ENCODE results near the gene ROBO2.

Gene ROBO2

DNA sequence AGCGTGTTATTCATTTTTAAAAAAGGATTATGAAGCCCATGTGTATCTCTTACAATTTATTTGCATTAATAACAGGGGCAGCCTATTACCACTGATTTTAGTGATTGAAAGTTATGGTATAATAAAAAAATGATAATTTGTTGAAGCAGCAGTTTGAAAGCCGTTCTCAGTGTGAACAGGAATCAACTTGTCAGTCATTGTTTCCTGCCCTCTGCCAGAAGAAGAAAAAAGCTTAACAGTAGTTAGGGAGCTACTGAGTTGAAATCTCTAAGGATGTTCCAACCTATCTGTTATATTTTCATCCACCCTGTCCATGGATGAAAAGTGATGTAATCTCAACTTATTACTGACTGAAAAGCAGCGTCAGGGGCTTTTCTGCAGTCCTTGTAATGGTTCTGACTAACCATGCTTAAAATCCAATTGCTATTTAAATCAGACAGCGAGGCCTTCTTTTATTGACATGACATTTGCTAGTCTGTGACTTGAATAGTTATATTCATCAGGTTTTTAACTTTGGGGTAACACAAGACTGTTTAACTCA is 486.7 kb downstream of the ROBO2 start:
- Histone ChIP-seq H3K4me2 (no peak overlapping the region), H3K9ac (no peak overlapping the region), H4K20me1 (no peaks in the 10 kb centered on the region), H3K27me3 (no peaks in the 10 kb centered on the region), H3K4me3 (no peak overlapping the region), H3K9me3 (no peaks in the 10 kb centered on the region), H3K36me3 (no peaks in the 10 kb centered on the region), H3K27ac (no peak overlapping the region), H3K4me1 (no peaks in the 10 kb centered on the region)
- TF ChIP-seq Cebpa-rat (IDR thresholded peaks at IDR 0.05), result no peak

DNA sequence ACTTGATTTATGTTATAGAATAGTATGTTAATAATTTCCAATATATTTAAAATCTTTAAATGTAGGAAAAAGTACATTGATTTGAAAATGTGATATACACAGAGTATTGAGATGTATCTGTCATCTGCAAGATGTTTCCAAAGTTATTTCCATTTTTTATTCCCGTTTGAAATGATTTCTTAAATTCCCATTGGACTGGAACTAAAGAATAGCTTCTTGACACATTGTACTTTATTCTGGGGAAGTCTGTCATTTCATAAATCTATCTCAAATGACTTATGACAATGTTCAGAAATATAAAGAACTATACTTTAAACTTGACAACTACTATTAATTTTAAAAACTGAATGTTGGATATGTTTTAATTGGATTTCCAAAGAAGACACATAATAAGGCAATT is 489.6 kb downstream of the ROBO2 start:
- no peaks in the 10 kb centered on the region for H3K36me3 ChIP-seq
- H3K9ac ChIP-seq, result no peak overlapping the region
- H3K4me3 ChIP-seq, result no peak overlapping the region
- H3K27me3 ChIP-seq, result no peaks in the 10 kb centered on the region
- H3K27ac ChIP-seq, result no peak overlapping the region
- H3K4me2 ChIP-seq, result no peak overlapping the region
- no peaks in the 10 kb centered on the region for H4K20me1 ChIP-seq
- no peaks in the 10 kb centered on the region for H3K9me3 ChIP-seq
- no peaks in the 10 kb centered on the region for H3K4me1 ChIP-seq
- no peak for TF ChIP-seq Cebpa-rat (IDR thresholded peaks at IDR 0.05)

DNA sequence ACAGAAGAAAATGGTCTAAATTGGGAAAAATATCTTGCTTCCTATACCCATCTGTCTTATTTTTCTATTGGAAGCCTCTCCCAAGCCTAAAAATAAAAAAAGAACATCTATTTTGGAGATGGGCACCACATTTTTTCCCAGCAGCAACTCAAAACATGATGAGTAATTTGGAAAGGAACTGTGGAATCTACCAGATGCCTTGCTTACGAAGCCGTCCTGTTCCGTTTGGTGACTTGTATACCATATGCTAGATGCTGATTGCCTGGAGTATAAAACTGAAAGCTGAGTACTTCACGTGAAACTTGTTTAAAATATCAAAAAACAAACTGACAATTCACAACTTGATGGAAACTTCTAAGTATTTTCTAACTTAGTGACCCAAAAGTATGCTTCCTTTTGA is 491.0 kb downstream of the ROBO2 start:
- Histone ChIP-seq H3K27me3 (no peaks in the 10 kb centered on the region), H3K36me3 (no peaks in the 10 kb centered on the region), H3K4me1 (no peaks in the 10 kb centered on the region), H4K20me1 (no peaks in the 10 kb centered on the region), H3K4me2 (no peak overlapping the region), H3K9me3 (no peaks in the 10 kb centered on the region), H3K4me3 (no peak overlapping the region), H3K9ac (no peak overlapping the region), H3K27ac (no peak overlapping the region)
- TF ChIP-seq Cebpa-rat (IDR thresholded peaks at IDR 0.05), result no peak

DNA sequence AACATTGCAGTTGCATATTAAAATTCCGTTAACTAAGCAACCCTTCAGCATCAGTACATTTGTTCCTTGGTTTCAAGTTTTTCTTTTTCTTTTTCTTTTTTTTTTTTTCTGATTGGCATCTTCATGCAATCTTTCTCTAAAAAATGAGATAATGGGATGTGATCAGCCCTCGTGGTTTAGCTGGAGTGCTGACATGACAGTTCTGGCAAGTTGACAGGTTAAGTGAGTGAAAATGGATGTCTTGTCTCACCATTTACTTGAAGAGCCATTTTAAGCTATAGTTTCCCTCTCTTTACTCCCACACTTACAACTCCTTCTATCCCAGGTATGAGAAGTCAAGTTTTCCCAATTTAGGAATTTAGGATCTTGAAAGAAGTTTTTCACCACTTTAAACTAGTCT is 495.2 kb downstream of the ROBO2 start:
- Histone ChIP-seq H3K9ac (no peak overlapping the region), H3K4me3 (no peak overlapping the region), H3K4me1 (no peaks in the 10 kb centered on the region), H3K36me3 (no peaks in the 10 kb centered on the region), H4K20me1 (no peaks in the 10 kb centered on the region), H3K27ac (no peak overlapping the region), H3K27me3 (no peaks in the 10 kb centered on the region), H3K9me3 (no peaks in the 10 kb centered on the region), H3K4me2 (no peak overlapping the region)
- no peak for TF ChIP-seq Cebpa-rat (IDR thresholded peaks at IDR 0.05)

DNA sequence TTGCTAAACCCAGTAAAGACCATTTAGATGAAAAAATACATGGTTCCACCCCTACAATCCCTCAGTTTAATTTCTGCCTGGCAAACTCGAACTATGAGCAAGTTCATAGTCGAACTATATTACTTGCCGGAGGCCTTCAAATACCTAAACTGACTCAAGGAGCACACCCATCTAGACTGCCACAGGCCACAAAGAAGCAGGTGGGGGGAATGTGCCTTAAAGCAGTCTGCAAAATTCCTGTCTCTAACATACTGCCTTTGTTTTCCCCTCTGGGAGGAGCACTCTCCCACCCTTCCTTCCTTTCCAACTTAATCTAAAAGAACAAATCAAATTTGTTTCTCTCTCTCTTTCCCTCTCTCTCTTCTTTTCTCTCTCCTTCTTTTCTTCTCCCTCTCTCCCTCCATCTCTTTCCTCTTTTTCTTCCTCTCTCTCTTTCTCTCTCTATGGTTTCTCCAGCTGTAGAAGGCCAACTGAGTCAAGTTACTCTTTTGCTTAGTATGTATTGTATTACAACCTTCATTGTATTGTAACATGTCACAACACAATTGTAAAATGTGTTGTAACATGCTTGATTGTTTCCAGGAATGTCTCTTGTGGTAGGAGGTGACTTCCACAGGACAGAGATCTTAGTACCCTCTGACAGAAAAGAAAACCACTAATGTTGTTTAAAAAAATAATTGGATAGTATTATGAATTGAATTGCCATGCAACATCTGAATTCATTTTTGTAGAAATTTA is 496.3 kb downstream of the ROBO2 start:
- TF ChIP-seq Cebpa-rat (IDR thresholded peaks at IDR 0.05), result no peak
- H3K27ac ChIP-seq, result no peak overlapping the region
- no peaks in the 10 kb centered on the region for H4K20me1 ChIP-seq
- no peaks in the 10 kb centered on the region for H3K4me1 ChIP-seq
- no peaks in the 10 kb centered on the region for H3K9me3 ChIP-seq
- H3K27me3 ChIP-seq, result no peaks in the 10 kb centered on the region
- H3K4me3 ChIP-seq, result no peak overlapping the region
- no peaks in the 10 kb centered on the region for H3K36me3 ChIP-seq
- H3K9ac ChIP-seq, result no peak overlapping the region
- no peak overlapping the region for H3K4me2 ChIP-seq

DNA sequence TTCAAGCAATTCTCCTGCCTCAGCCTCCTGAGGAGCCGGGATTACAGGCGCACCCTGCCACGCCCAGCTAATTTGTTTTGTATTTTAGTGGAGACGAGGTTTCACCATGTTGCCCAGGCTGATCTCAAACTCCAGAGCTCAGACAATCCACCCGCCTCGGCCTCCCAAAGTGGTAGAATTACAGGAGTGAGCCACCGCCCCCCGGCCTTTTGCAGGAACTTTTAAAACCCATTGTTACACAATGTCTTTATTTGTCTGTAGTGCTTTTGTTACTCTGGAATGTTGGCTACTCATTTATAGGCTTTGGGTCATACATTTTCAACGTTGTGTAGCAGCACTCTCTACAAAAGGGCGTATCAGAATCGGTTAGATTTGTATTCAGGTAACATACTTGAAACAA is 499.1 kb downstream of the ROBO2 start:
- no peak for TF ChIP-seq Cebpa-rat (IDR thresholded peaks at IDR 0.05)
- H3K27me3 ChIP-seq, result no peaks in the 10 kb centered on the region
- no peak overlapping the region for H3K4me2 ChIP-seq
- H3K36me3 ChIP-seq, result no peaks in the 10 kb centered on the region
- no peaks in the 10 kb centered on the region for H4K20me1 ChIP-seq
- no peaks in the 10 kb centered on the region for H3K4me1 ChIP-seq
- H3K9me3 ChIP-seq, result no peaks in the 10 kb centered on the region
- no peak overlapping the region for H3K4me3 ChIP-seq
- H3K9ac ChIP-seq, result no peak overlapping the region
- H3K27ac ChIP-seq, result no peak overlapping the region

DNA sequence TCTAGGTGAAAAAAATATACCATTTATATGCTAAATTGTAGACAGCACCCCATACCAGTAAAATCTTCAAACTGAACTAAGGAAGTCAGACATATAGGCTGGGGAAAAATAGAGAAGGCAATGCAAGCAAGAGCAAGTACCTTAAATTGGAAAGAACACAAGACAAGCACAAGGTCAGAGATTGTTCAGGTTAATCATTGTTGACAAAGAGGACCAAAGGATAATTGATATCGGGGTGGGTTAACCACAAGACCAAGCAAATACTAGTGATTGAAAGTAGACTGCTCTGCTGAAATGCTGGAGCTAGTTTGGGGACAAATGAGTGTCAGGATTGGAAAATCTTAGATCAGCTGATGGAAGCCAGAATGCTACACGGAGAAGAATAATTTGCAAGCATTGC is 499.8 kb downstream of the ROBO2 start:
- Histone ChIP-seq H3K9me3 (no peaks in the 10 kb centered on the region), H3K4me3 (no peak overlapping the region), H3K4me1 (no peaks in the 10 kb centered on the region), H3K4me2 (no peak overlapping the region), H3K9ac (no peak overlapping the region), H4K20me1 (no peaks in the 10 kb centered on the region), H3K36me3 (no peaks in the 10 kb centered on the region), H3K27me3 (no peaks in the 10 kb centered on the region), H3K27ac (no peak overlapping the region)
- no peak for TF ChIP-seq Cebpa-rat (IDR thresholded peaks at IDR 0.05)

DNA sequence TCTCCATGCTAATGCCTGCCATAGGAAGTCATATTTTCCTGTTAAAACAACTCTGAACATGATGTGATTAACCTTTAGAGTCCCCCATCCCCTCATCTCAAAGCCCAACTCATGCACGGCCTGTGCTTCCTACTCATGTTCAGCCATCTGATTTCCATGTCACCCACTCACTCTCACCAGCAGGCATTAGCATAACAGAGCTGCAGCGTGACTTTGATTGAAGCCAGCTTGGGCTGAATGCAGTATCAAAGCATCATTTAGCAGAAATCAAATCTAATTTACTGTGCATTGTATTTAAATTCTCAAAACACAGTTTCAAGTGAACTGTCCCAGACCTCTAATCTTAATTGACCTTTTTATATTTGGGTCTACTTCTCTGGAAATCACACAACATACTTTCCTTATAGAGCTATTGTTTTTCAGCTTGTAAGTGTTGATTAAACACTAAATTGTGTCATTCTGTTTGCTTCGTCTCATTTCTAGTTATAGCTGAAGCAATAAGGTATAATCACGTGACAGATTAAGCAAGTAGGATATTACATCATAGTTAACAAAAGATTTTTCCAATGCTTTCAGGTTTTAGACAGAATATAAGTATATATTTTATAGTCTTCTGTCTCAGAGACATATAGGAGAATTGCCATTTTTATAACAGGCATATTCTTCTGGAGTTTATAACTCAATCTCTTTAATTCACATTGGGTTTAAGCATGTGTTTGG is 501.5 kb downstream of the ROBO2 start:
- Histone ChIP-seq H3K4me3 (no peak overlapping the region), H3K9me3 (no peaks in the 10 kb centered on the region), H3K27ac (no peak overlapping the region), H3K9ac (no peak overlapping the region), H3K4me1 (no peaks in the 10 kb centered on the region), H3K4me2 (no peak overlapping the region), H3K27me3 (no peaks in the 10 kb centered on the region), H3K36me3 (no peaks in the 10 kb centered on the region), H4K20me1 (no peaks in the 10 kb centered on the region)
- TF ChIP-seq Cebpa-rat (IDR thresholded peaks at IDR 0.05), result no peak

DNA sequence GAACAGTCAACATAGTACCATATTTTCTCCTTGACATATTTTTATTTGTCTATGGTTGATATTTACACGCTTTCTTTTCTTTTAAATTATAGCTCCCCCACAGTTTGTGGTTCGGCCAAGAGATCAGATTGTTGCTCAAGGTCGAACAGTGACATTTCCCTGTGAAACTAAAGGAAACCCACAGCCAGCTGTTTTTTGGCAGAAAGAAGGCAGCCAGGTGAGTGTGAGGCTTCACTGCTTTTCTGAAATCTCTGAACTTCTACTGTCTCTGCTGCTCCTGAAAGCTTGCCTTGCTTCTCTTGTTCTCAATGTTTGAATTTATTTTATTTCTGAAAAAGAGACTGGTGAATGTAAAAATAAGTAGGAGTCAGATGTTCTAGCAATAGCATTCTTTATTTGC is 506.3 kb downstream of the ROBO2 start:
- H3K4me1 ChIP-seq, result no peaks in the 10 kb centered on the region
- H3K4me2 ChIP-seq, result no peak overlapping the region
- H4K20me1 ChIP-seq, result no peaks in the 10 kb centered on the region
- no peak overlapping the region for H3K4me3 ChIP-seq
- H3K9ac ChIP-seq, result no peak overlapping the region
- no peaks in the 10 kb centered on the region for H3K9me3 ChIP-seq
- H3K27ac ChIP-seq, result no peak overlapping the region
- no peaks in the 10 kb centered on the region for H3K27me3 ChIP-seq
- H3K36me3 ChIP-seq, result no peaks in the 10 kb centered on the region
- TF ChIP-seq Cebpa-rat (IDR thresholded peaks at IDR 0.05), result no peak

DNA sequence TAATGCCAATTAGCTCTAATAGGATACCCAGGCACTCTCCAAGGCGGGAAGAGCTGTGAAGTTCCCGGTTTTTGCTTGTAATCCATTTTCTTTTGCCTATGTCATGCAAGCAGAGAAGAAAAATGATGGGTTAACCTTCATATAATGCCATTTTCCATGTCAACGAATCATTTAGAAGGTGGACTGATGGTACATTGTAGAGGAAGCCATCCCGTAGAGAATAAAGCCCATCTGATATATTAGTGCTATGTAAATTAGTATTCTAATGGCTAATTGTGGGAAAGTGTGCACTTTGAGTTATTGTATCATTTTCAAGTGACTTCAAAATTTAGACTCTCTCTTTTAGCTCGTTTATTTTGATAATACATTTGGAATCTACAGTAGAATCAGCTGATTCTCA is 509.1 kb downstream of the ROBO2 start:
- Histone ChIP-seq H3K27me3 (no peaks in the 10 kb centered on the region), H4K20me1 (no peaks in the 10 kb centered on the region), H3K36me3 (no peaks in the 10 kb centered on the region), H3K27ac (no peak overlapping the region), H3K4me1 (no peaks in the 10 kb centered on the region), H3K9me3 (no peaks in the 10 kb centered on the region), H3K9ac (no peak overlapping the region), H3K4me2 (no peak overlapping the region), H3K4me3 (no peak overlapping the region)
- TF ChIP-seq Cebpa-rat (IDR thresholded peaks at IDR 0.05), result no peak
